Upper lobe of left lung (tissue), 4 donors: Measurements from ENCODE around the gene CELF1.

ENCODE experiments used
- POLR2A ChIP-seq, 4 donors: fragments of 450-650 bp; IDR thresholded peaks; one replicate each; pipeline ENCODE4 v1.5.1; 2016 to 2017; ENCODE audit warnings: antibody characterized with exemption in 4 of 4, mild to moderate bottlenecking in 2 of 4
- POLR2AphosphoS5 ChIP-seq, 2 donors: sonication (generic); formaldehyde crosslinking; IDR thresholded peaks; one replicate each; pipeline ENCODE4 v1.5.1; 2017; ENCODE audit warnings: antibody characterized with exemption in 2 of 2
- TF ChIP-seq, protein P1 (sequence below), 6 experiments: fragments of 450-650 bp in 4 of 6; fragments of 200-600 bp in 2 of 6; sonication (generic) in 2 of 6; IDR thresholded peaks; one replicate each; pipeline ENCODE4 v1.5.1; 2016 to 2019; ENCODE audit warnings: antibody characterized with exemption in 6 of 6

DNA sequence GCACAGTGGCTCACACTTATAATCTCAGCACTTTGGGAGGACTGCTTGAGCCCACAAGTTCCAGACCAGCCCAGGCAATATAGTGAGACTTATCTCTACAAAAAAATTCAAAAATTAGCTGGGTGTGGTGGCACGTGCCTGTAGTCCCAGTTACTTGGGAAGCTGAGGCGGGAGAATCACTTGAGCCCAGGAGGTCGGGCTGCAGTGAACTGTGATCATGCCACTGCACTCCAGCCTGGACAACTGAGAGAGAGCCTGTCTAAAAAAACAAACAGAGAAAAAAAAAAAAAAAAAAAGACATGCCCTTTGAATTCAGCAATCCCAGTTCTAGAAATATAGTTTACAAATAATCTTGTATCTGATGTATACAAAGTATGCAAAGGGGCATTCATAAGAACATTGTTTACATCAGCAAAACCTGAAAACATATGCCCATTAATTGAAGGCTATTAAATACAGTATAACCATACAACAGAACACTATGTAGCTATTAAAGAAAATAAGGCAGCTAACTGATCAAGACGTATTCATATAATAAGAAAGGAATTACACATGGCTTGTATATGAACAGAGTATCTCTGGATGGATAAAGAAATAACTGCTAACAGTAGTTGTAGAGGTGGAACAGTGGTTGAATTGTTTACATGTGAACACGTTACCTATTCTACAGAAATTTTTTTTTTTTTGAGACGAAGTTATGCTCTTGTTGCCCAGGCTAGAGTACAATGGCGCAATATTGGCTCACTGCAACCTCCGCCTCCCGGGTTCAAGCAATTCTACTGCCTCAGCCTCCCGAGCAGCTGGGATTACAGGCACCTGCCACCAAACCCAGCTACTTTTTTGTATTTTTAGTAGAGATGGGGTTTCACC is 35.7 kb downstream of the CELF1 start:
- TF ChIP-seq POLR2A (IDR thresholded peaks at IDR 0.05), result no peak
- TF ChIP-seq POLR2AphosphoS5 (IDR thresholded peaks at IDR 0.05), result no peak
- TF ChIP-seq, protein P1, sequence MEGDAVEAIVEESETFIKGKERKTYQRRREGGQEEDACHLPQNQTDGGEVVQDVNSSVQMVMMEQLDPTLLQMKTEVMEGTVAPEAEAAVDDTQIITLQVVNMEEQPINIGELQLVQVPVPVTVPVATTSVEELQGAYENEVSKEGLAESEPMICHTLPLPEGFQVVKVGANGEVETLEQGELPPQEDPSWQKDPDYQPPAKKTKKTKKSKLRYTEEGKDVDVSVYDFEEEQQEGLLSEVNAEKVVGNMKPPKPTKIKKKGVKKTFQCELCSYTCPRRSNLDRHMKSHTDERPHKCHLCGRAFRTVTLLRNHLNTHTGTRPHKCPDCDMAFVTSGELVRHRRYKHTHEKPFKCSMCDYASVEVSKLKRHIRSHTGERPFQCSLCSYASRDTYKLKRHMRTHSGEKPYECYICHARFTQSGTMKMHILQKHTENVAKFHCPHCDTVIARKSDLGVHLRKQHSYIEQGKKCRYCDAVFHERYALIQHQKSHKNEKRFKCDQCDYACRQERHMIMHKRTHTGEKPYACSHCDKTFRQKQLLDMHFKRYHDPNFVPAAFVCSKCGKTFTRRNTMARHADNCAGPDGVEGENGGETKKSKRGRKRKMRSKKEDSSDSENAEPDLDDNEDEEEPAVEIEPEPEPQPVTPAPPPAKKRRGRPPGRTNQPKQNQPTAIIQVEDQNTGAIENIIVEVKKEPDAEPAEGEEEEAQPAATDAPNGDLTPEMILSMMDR (IDR thresholded peaks at IDR 0.05), result no peak
